Vagina (tissue), 2 donors: ENCODE results near the gene MRPS30. TPM values are rescaled to one million over a fixed set of nuclear protein-coding genes. Genes with fewer than 3 reads are reported as not detected.

Experiments
- DNase-seq, 2 donors: peaks; one replicate each; pipeline ENCODE4 v3.0.0-alpha.2; 2017; ENCODE audit errors: extremely low spot score in 2 of 2
- H3K27ac ChIP-seq: fragments of 200-600 bp; sonication (generic); one replicate; pipeline ENCODE4 v1.5.1; 2019
- H3K27me3 ChIP-seq: fragments of 200-600 bp; sonication (generic); one replicate; pipeline ENCODE4 v1.5.1; 2019
- H3K36me3 ChIP-seq, 2 donors: fragments of 200-600 bp; sonication (generic); one replicate each; pipeline ENCODE4 v1.5.1; 2017 to 2019
- H3K4me1 ChIP-seq: fragments of 200-600 bp; sonication (generic); one replicate; pipeline ENCODE4 v1.5.1; 2019
- H3K4me3 ChIP-seq, 2 donors: fragments of 200-600 bp; sonication (generic); 1 replicate in 1 of 2; 2 replicates in 1 of 2; pipeline ENCODE4 v1.5.1; 2016 to 2019
- H3K9me3 ChIP-seq: fragments of 200-600 bp; sonication (generic); one replicate; pipeline ENCODE4 v1.5.1; 2019
- CTCF ChIP-seq, 3 experiments: fragments of 450-650 bp in 2 of 3; fragments of 200-600 bp in 1 of 3; sonication (generic) in 1 of 3; IDR thresholded peaks; one replicate each; pipeline ENCODE4 v1.5.1; 2017 to 2019; ENCODE audit warnings: antibody characterized with exemption in 3 of 3, mild to moderate bottlenecking in 2 of 3, moderate library complexity in 2 of 3
- POLR2A ChIP-seq, 2 donors: fragments of 450-650 bp; IDR thresholded peaks; one replicate each; pipeline ENCODE4 v1.6.1; 2017; ENCODE audit warnings: antibody characterized with exemption in 2 of 2, mild to moderate bottlenecking in 2 of 2, moderate library complexity in 2 of 2
- POLR2AphosphoS5 ChIP-seq, 2 donors: sonication (generic); formaldehyde crosslinking; IDR thresholded peaks; one replicate each; pipeline ENCODE4 v1.9.0; 2017; ENCODE audit warnings: antibody characterized with exemption in 2 of 2, mild to moderate bottlenecking in 2 of 2, low read depth in 1 of 2; ENCODE audit not compliant: insufficient read depth in 1 of 2
- intact Hi-C: fragments of 100-400 bp; cut with DNase I; formaldehyde crosslinking; loops from one replicate; pipeline ENCODE4 v1.15.1; 2023
- total RNA-seq: library from RNA; depleted of rRNA; stranded (reverse); fragments of >200 nt; gene quantifications from one replicate; pipeline ENCODE4 v1.2.3, GENCODE V29; 2016

The MRPS30 gene
- total RNA-seq, 1 donor from 2014 or later: 72.2 TPM

GRCh38 chr5:44827681-44828080 lies 18.9 kb downstream of the MRPS30 start:
- H3K9me3 ChIP-seq: no peaks in the 10 kb centered on the region
- no peak for DNase-seq
- H3K27me3 ChIP-seq: no peaks in the 10 kb centered on the region
- H3K27ac ChIP-seq: no peak overlapping the region
- H3K4me1 ChIP-seq: no peaks in the 10 kb centered on the region
- no peaks in the 10 kb centered on the region for H3K36me3 ChIP-seq
- intact Hi-C loops: no loop called here
- no peak for TF ChIP-seq CTCF (IDR thresholded peaks at IDR 0.05)
- no peak for TF ChIP-seq POLR2A (IDR thresholded peaks at IDR 0.05)
- TF ChIP-seq POLR2AphosphoS5 (IDR thresholded peaks at IDR 0.05; ENCODE audit: insufficient read depth in 1 of 2, low read depth in 1 of 2): no peak
- H3K4me3 ChIP-seq: no peak overlapping the region

GRCh38 chr5:44828719-44829118 lies 20.0 kb downstream of the MRPS30 start:
- H3K36me3 ChIP-seq: no peaks in the 10 kb centered on the region
- intact Hi-C loops: no loop called here
- H3K4me3 ChIP-seq: no peak overlapping the region
- no peaks in the 10 kb centered on the region for H3K4me1 ChIP-seq
- no peak for TF ChIP-seq CTCF (IDR thresholded peaks at IDR 0.05)
- no peak for TF ChIP-seq POLR2A (IDR thresholded peaks at IDR 0.05)
- TF ChIP-seq POLR2AphosphoS5 (IDR thresholded peaks at IDR 0.05; ENCODE audit: insufficient read depth in 1 of 2, low read depth in 1 of 2): no peak
- H3K9me3 ChIP-seq: no peaks in the 10 kb centered on the region
- no peak overlapping the region for H3K27ac ChIP-seq
- no peaks in the 10 kb centered on the region for H3K27me3 ChIP-seq
- DNase-seq: no peak

DNA sequence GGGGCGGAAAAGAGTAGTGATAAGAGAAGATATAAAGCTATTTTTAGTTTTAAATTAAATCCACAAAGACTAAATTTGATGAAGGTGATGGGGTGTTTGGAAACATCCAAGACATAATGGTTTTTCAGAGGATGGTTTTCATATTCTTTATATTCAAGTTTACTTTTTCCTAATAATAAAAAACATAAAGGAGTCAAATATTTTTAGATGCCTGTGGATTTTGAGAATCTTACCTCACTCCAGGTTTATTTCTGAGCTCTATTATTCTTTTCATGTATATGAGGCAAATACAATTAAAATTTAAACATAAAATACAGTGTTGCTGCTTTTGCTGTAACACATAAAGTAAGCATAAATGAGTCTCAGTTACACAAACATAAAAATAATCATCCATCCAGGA lies 22.2 kb downstream of the MRPS30 start:
- Histone ChIP-seq H3K4me3 (no peak overlapping the region), H3K36me3 (no peaks in the 10 kb centered on the region)
- intact Hi-C loops: no loop called here

DNA sequence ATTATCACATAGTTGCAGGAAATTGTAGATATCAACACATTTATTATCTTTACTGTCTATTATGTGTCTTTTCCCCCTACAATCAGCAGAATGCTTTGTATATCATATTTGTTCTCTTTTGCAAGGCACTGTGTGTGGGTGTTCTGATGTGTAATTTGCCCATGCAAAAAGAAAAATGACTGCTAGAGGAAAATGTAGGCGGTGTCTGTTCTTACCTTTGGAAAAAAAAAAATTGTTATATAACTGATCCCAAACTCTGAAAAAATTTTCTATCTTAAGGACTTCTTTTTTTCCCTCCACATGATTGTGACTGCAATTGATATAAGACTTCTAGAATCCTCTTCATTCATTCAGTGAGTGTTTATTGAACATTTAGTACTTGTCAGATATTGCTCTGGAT lies 24.5 kb downstream of the MRPS30 start:
- Histone ChIP-seq H3K4me1 (no peaks in the 10 kb centered on the region), H3K36me3 (no peaks in the 10 kb centered on the region), H3K27me3 (no peaks in the 10 kb centered on the region), H3K9me3 (no peaks in the 10 kb centered on the region), H3K4me3 (no peak overlapping the region), H3K27ac (no peak overlapping the region)
- no peak for DNase-seq
- intact Hi-C loops: no loop called here
- TF ChIP-seq CTCF (IDR thresholded peaks at IDR 0.05) (no peak), POLR2AphosphoS5 (IDR thresholded peaks at IDR 0.05; ENCODE audit: insufficient read depth in 1 of 2, low read depth in 1 of 2) (no peak), POLR2A (IDR thresholded peaks at IDR 0.05) (no peak)

More for the DNA sequence above, 22.2 kb downstream of the MRPS30 start:
- H3K9me3 ChIP-seq: no peaks in the 10 kb centered on the region
- H3K4me1 ChIP-seq: no peaks in the 10 kb centered on the region
- TF ChIP-seq POLR2A (IDR thresholded peaks at IDR 0.05) (no peak), POLR2AphosphoS5 (IDR thresholded peaks at IDR 0.05; ENCODE audit: insufficient read depth in 1 of 2, low read depth in 1 of 2) (no peak), CTCF (IDR thresholded peaks at IDR 0.05) (no peak)
- H3K27me3 ChIP-seq: no peaks in the 10 kb centered on the region
- H3K27ac ChIP-seq: no peak overlapping the region
- no peak for DNase-seq

DNA sequence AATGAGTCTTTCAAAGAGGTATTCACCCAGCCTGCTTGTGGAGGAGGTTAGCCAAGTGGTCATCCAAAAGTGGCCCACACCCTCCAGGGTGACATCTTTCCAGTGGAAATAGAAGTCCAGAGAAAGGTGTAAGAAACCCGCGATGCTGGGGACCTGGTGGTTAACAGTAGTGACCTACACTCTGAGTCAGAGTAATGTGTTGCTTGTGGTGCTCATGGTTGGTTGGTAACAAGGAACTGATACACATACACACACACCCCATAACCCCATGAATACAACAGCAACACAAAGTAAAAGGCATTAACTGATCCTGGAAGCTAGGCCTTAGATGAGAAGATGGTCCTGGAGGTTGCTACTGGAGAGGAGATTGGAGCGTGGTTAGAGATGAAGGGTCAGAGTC lies 26.9 kb downstream of the MRPS30 start:
- TF ChIP-seq CTCF (IDR thresholded peaks at IDR 0.05): no peak
- TF ChIP-seq POLR2A (IDR thresholded peaks at IDR 0.05): no peak
- H3K27me3 ChIP-seq: no peaks in the 10 kb centered on the region
- no peaks in the 10 kb centered on the region for H3K9me3 ChIP-seq
- H3K36me3 ChIP-seq: no peaks in the 10 kb centered on the region
- no peak for DNase-seq
- intact Hi-C loops: no loop called here
- H3K4me3 ChIP-seq: no peak overlapping the region
- no peak overlapping the region for H3K27ac ChIP-seq
- no peaks in the 10 kb centered on the region for H3K4me1 ChIP-seq
